Measurements from ENCODE around the gene C14orf119. TPM values are rescaled to one million over a fixed set of nuclear protein-coding genes. Genes with fewer than 3 reads are reported as not detected.
A peak's percentile ranks its signal among the peaks of the same experiment; 100 is the strongest.

Gene C14orf119
- total RNA-seq, 3 donors from 2014 or later, result 29.6 to 34.4 (median 32.8) TPM

DNA sequence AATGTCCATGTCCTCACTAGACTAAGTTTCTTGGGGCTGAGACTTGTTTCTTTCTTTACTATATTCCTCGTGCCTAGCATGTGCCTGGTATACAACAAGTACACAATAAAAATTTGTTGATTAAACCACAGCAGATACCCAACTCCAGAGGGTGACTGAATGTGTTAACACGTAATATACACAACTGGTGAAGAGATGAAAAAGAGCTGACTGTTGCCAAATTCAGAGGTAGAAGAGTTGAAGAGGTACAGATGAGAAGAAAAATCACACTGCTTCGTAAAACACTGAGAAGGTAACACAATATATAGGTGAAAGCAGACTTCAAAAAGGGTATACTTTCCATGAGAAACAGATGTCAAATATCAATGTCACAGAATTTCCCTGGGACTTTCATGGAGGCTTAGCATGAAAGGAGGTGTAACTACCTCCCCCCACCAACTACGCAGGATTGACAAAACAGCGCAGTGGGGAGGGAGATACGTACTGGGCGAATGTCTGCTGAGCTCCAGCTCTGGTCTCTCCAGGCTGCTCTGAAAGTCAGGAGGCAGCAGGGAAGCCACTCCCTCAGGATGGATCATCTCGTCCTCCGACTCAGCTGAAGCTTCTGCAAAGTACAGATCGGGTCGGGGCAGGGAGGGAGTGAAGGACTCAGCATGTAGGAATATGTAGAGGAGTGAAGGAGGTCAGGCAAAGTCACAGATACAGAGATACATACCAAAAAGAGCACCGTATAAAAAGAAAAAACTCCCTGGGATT, 5.6 kb upstream of the C14orf119 start:
- Histone ChIP-seq H3K27ac (no peak overlapping the region), H3K9me3 (no peaks in the 10 kb centered on the region), H3K4me1 (peaks cover 0 to 12% of the 10 kb centered on the region in 2 donors), H3K36me3 (peaks cover 5% of the 10 kb centered on the region), H3K27me3 (no peaks in the 10 kb centered on the region), H3K4me3 (no peak overlapping the region)
- TF ChIP-seq POLR2A (IDR thresholded peaks at IDR 0.05) (no peak), POLR2AphosphoS5 (IDR thresholded peaks at IDR 0.05) (no peak)
- TF ChIP-seq, protein P1, sequence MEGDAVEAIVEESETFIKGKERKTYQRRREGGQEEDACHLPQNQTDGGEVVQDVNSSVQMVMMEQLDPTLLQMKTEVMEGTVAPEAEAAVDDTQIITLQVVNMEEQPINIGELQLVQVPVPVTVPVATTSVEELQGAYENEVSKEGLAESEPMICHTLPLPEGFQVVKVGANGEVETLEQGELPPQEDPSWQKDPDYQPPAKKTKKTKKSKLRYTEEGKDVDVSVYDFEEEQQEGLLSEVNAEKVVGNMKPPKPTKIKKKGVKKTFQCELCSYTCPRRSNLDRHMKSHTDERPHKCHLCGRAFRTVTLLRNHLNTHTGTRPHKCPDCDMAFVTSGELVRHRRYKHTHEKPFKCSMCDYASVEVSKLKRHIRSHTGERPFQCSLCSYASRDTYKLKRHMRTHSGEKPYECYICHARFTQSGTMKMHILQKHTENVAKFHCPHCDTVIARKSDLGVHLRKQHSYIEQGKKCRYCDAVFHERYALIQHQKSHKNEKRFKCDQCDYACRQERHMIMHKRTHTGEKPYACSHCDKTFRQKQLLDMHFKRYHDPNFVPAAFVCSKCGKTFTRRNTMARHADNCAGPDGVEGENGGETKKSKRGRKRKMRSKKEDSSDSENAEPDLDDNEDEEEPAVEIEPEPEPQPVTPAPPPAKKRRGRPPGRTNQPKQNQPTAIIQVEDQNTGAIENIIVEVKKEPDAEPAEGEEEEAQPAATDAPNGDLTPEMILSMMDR (IDR thresholded peaks at IDR 0.05), result no peak
- intact Hi-C loops (cut with DNase I; ENCODE audit: low total_unique reads), result no loop called here
- DNase-seq (ENCODE audit: low spot score in 2 of 2), result no peak

DNA sequence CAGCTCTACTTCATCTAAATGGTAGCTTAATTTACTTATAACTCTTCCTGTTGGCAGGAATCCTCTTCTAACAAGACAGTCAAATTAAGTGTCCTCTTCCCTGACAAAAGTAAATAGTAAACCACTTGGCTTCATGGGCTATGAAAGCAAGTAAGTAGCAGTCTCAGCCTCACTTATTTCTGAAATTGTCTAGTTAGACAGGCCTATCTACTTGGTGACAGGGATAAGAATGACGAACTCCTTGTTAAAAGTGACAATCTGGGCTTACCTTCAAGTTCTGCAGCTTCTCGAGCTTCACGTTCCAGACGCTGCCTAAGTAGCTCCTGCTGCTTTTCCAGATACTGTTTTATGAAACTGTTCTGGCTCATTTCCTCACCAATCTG, 5.1 kb upstream of the C14orf119 start:
- no peak for DNase-seq (ENCODE audit: low spot score in 2 of 2)
- no peaks in the 10 kb centered on the region for H3K27me3 ChIP-seq
- no peak for TF ChIP-seq POLR2A (IDR thresholded peaks at IDR 0.05)
- TF ChIP-seq, protein P1 (IDR thresholded peaks at IDR 0.05), result no peak
- TF ChIP-seq POLR2AphosphoS5 (IDR thresholded peaks at IDR 0.05), result no peak
- peaks cover 5% of the 10 kb centered on the region for H3K36me3 ChIP-seq
- no peak overlapping the region for H3K27ac ChIP-seq
- peaks cover 0 to 12% of the 10 kb centered on the region in 2 donors for H3K4me1 ChIP-seq
- no peak overlapping the region for H3K4me3 ChIP-seq
- intact Hi-C loops (cut with DNase I; ENCODE audit: low total_unique reads), result no loop called here
- no peaks in the 10 kb centered on the region for H3K9me3 ChIP-seq

DNA sequence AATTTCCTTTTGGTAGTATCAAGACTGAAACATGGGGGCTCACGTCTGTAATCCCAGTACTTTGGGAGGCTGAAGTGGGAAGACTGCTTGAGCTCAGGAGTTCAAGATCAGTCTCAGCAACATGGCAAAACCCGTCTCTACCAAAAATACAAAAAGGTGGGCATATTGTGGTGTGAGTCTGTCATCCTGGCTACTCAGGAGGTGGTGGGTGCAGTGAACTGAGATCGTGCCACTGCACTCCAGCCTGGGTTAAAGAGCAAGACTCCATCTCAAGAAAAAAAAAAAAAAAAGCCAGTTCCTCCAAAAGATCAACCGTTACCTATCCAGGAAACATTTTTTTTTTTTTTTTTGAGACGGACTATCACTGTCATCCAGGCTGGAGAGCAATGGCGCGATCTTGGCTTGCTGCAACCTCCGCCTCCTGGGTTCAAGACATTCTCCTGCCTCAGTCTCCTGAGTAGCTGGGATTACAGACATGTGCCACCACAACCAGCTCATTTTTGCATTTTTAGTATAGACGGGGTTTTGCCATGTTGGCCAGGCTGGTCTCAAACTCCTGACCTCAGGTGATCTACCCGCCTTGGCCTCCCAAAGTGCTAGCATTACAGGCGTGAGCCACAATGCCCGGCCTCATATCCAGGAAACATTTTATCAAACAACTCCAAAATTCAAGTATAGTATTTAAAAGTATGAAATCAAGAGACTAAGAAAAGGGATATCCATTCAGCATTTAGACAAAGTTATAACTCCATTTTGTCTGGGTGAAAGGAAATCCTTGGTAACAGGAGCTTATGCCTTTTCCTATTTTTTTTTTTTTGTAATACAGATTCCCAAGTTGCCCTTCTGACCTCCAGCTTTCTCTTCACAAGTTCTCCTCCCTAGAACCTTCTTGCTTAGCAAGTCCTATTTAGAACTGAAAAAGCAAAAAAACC, 3.7 kb upstream of the C14orf119 start:
- Histone ChIP-seq H3K27ac (no peak overlapping the region), H3K4me3 (no peak overlapping the region), H3K27me3 (no peaks in the 10 kb centered on the region), H3K36me3 (peaks cover 5% of the 10 kb centered on the region), H3K4me1 (peaks cover 0 to 12% of the 10 kb centered on the region in 2 donors), H3K9me3 (no peaks in the 10 kb centered on the region)
- intact Hi-C loops (cut with DNase I; ENCODE audit: low total_unique reads), result no loop called here
- DNase-seq (ENCODE audit: low spot score in 2 of 2), result no peak
- TF ChIP-seq, protein P1 (IDR thresholded peaks at IDR 0.05), result no peak
- TF ChIP-seq POLR2A (IDR thresholded peaks at IDR 0.05) (no peak), POLR2AphosphoS5 (IDR thresholded peaks at IDR 0.05) (no peak)

DNA sequence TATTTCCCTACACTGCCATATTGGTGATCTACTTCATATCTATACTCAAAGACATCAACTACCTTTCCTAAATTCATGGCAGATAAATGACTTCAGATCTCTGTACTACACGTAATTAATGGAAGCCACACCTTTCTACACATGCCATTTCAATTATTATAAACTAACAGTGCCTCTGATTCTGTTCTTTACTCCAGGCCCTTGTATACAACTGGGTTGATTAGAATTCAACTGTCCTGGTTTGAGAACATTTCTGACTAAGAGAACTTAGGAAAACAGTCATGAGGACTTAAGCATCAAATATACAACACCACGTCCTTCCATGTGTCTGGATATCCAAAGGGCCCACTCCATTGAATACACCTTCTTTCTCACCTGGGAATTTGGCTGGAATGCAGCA, 2.2 kb upstream of the C14orf119 start:
- peak overlapping the region in 2 of 3 donors; percentile 74 to 80 for H3K4me3 ChIP-seq
- H3K4me1 ChIP-seq, result peaks cover 0 to 16% of the 10 kb centered on the region in 2 donors
- no peak overlapping the region for H3K27ac ChIP-seq
- H3K27me3 ChIP-seq, result no peaks in the 10 kb centered on the region
- DNase-seq (ENCODE audit: low spot score in 2 of 2), result no peak
- H3K36me3 ChIP-seq, result no peaks in the 10 kb centered on the region
- TF ChIP-seq POLR2AphosphoS5 (IDR thresholded peaks at IDR 0.05), result no peak
- H3K9me3 ChIP-seq, result no peaks in the 10 kb centered on the region
- intact Hi-C loops (cut with DNase I; ENCODE audit: low total_unique reads), result no loop called here

DNA sequence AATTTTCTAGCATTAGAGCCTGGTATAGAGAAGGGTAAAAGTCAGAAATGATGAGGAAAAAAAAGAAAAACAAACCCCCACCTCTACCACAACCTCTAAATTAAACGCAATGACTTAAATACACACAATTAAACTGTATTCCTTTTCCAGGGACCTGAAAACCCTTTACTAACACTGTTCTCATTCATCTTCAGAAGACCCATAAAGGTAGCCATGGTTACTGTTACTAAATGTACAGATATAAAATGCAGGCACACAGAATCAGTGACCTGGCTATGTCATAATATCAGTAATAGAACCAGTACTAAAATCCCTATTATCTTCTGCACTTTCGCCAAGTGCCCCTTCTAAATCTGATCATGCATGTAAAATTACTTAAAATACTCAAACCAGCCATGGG, 1.8 kb upstream of the C14orf119 start:
- H3K36me3 ChIP-seq, result no peaks in the 10 kb centered on the region
- no peaks in the 10 kb centered on the region for H3K9me3 ChIP-seq
- intact Hi-C loops (cut with DNase I; ENCODE audit: low total_unique reads), result no loop called here
- TF ChIP-seq, protein P1 (IDR thresholded peaks at IDR 0.05), result no peak
- no peak for TF ChIP-seq POLR2A (IDR thresholded peaks at IDR 0.05)
- no peak for TF ChIP-seq POLR2AphosphoS5 (IDR thresholded peaks at IDR 0.05)
- DNase-seq (ENCODE audit: low spot score in 2 of 2), result no peak
- H3K4me1 ChIP-seq, result peaks cover 0 to 16% of the 10 kb centered on the region in 2 donors
- H3K27me3 ChIP-seq, result no peaks in the 10 kb centered on the region
- peak overlapping the region; percentile 68 to 80 (median 74) for H3K4me3 ChIP-seq
- H3K27ac ChIP-seq, result no peak overlapping the region

Data from breast epithelium (tissue), 4 donors.